Colonic mucosa (tissue), 4 donors: ENCODE measurements around the gene SPON1. TPM values are rescaled to one million over a fixed set of nuclear protein-coding genes. Genes with fewer than 3 reads are reported as not detected.

Source experiments
- DNase-seq: peaks from one replicate; pipeline ENCODE4 v3.0.0-alpha.2; 2020
- H3K27ac ChIP-seq: fragments of 200-600 bp; one replicate; pipeline ENCODE4 v1.8.0; 2021
- H3K27me3 ChIP-seq: fragments of 200-600 bp; one replicate; pipeline ENCODE4 v1.8.0; 2021
- H3K36me3 ChIP-seq: fragments of 200-600 bp; one replicate; pipeline ENCODE4 v1.8.0; 2021
- H3K4me1 ChIP-seq: fragments of 200-600 bp; one replicate; pipeline ENCODE4 v1.8.0; 2021; ENCODE audit warnings: mild to moderate bottlenecking
- H3K4me3 ChIP-seq: fragments of 200-600 bp; one replicate; pipeline ENCODE4 v1.8.0; 2021
- H3K9ac ChIP-seq, 2 donors: one replicate each; pipeline ENCODE4 v1.7.0; 2013; ENCODE audit warnings: control low read depth in 2 of 2, low read depth in 2 of 2, low read length in 2 of 2
- H3K9me3 ChIP-seq: fragments of 200-600 bp; one replicate; pipeline ENCODE4 v1.8.0; 2021
- CTCF ChIP-seq: fragments of 200-600 bp; IDR thresholded peaks from one replicate; pipeline ENCODE4 v1.8.0; 2022; ENCODE audit warnings: antibody characterized with exemption, mild to moderate bottlenecking
- intact Hi-C: fragments of 100-400 bp; cut with DNase I; formaldehyde crosslinking; loops from one replicate; pipeline ENCODE4 v1.14.1; 2022
- total RNA-seq, 2 donors: library from RNA; stranded (reverse); fragmentation: NEBNext Ultra II Directional in 1 of 2; extraction: Animal tissue kit (Norgen Biotek cat#: 25700) in 1 of 2; gene quantifications; one replicate each; pipeline ENCODE4 v1.2.1, GENCODE V29; 2021
- donor health status: healthy.
- donor health status: DM: no; HTN: no; CAD: no.
- donor health status: DM: no; HTN: no; CAD: no.

Gene SPON1
- total RNA-seq, 2 donors from 2014 or later, result 91.4 to 93.9 TPM

DNA sequence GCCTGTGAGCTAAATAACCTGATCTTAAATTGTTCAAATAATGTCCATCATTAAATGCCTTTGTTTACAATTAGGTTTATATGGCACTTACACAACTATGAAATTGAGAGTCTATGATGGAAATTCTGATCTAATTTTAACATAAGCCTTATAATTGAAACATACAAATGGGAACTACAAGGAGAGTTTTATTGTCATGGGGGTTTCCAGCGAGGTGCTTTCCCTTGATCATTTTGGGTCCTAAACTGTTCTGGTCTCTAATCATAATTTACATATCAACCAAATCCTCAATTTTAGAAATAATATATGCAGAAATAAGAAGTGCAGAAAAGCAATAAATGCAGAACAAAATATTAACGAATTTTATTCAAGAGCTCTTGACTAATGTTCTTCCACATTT is 351.6 kb downstream of the SPON1 start:
- peaks cover 3% of the 10 kb centered on the region for H3K4me1 ChIP-seq
- H3K9ac ChIP-seq, result no peak overlapping the region
- H3K9me3 ChIP-seq, result no peaks in the 10 kb centered on the region
- no peak overlapping the region for H3K27ac ChIP-seq
- DNase-seq, result no peak
- intact Hi-C loops, result no loop called here
- no peak for TF ChIP-seq CTCF
- H3K36me3 ChIP-seq, result no peaks in the 10 kb centered on the region
- H3K4me3 ChIP-seq, result no peak overlapping the region
- no peaks in the 10 kb centered on the region for H3K27me3 ChIP-seq

DNA sequence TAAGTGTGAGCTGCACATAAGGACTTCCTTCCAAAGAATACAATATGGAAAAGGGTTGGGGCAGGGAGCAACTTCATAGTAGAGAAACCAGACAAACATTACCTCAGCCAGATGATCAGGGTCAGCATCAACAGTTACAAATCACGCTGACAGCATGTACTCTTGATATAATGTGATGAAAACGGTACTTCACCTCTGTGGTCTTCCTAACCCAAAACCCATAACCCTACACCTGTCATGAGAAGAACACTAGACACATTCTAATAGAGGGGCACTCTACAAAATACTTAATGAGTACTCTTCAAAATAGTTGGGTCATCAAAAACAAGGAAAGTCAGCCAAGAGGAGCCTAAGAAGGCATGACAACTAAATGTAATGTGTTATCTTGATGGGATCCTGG is 352.6 kb downstream of the SPON1 start:
- Histone ChIP-seq H3K4me1 (no peaks in the 10 kb centered on the region), H3K9ac (no peak overlapping the region), H3K9me3 (no peaks in the 10 kb centered on the region), H3K36me3 (no peaks in the 10 kb centered on the region), H3K4me3 (no peak overlapping the region), H3K27ac (no peak overlapping the region), H3K27me3 (no peaks in the 10 kb centered on the region)
- no peak for TF ChIP-seq CTCF
- intact Hi-C loops, result no loop called here
- no peak for DNase-seq
